Right renal pelvis (tissue), 4 donors: ENCODE data around the gene UNKL. TPM values are rescaled to one million over a fixed set of nuclear protein-coding genes. Genes with fewer than 3 reads are reported as not detected.
"Not testable (repeated sequence)": the region's sequence is repeated elsewhere in the genome, so short reads cannot be mapped to it uniquely, and the experiment has no call there.

Experiments
- DNase-seq, 4 donors: peaks; one replicate each; pipeline ENCODE4 v3.0.0-alpha.2; 2013; ENCODE audit warnings: low read depth in 4 of 4, low spot score in 3 of 4, missing footprints in 1 of 4
- polyA plus RNA-seq, 4 donors: library from polyadenylated mRNA; unstranded; fragments of 120-200 nt; gene quantifications; one replicate each; pipeline ENCODE4 v1.2.1, GENCODE V29; 2013; ENCODE audit not compliant: insufficient read length in 4 of 4

UNKL gene
- polyA plus RNA-seq, 4 donors = 14.2 to 21.1 (median 17.0) TPM

GRCh38 chr16:1446296-1447080, 32.0 kb upstream of the UNKL start:
- no peak for DNase-seq

DNA sequence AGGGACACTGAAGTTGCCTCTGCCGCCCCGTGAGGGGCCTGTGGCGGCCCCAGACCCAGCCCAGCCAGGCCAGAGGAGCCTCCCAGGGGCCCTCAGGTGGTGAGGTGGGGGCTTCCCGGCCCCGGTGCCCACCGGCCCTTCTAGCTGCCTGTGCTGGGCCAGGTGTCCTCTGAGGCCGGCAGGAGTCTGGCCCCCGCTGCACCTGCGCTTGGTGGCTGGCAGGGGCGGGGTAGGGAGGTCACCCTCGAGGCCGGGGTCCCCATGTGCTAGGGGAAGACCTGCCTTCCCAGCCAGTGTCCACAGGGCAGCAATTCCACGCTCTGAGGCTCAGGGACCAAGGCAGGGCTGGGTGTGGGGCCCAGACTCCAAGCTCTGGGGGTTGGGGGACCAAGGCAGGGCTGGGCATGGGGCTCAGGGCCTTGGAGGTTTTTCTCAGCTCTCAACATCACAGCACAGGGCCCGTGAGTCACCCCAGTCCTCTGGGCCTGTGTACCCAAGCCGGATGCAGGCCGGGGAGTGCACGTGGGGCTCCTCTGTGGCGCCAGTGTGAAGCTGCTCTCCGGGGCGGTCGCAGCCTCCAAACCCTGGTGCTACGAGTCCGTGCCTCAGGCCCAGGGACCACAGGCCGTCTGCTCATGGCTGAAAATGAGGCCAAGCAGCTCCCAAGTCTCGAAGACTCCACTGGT, 31.2 kb upstream of the UNKL start:
- no peak for DNase-seq

DNA sequence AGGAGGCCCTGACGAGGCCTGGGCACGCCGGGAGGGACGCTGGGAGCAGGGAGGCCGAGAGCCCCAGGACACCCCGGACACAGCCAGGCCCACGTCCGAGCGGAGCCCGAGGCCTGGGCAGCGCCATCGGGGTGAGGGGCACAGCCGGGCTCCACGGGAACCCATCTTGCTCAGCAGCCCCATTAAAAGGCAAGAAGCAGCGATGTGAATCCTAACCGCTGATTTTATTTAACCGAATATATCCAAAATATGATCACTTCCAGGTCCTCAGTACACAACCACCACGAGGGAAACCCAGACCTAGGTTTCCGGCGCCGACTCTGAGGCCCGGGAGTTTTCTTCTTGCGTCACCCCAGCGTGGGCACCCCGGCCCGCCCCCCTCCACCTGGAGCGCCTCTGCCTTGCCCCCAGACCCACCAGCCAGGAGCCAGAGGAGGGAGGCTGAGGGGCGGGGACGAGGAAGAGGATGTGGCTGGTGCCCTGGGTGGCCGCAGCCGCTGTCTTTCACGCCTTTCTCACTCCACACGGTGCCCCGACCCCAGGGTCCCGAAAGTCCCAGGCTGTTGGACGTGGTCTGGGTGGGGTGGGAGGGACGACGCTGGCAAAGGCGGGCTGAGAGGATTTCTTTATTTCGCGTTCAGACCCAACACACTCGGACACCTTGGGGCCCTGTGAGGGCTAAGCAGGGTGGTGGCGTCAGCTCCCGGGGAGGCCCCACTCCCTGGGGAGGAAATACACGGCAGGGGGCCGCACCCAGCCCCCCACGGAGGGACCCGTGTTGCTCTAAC, 30.4 kb upstream of the UNKL start:
- no peak for DNase-seq

- no peak for DNase-seq
Measured at GRCh38 chr16:1443980-1444729, 29.7 kb upstream of the UNKL start, which contains the start of gene CCDC154. Gene CCDC154 (minus strand): TSS chr16:1444556. CDS start chr16:1444322, 234 bp downstream.

- DNase-seq = no peak
Measured at GRCh38 chr16:1443403-1443973, 29.0 kb upstream of the UNKL start.

- DNase-seq = no peak
Measured at GRCh38 chr16:1442697-1443096, 28.2 kb upstream of the UNKL start.

DNA sequence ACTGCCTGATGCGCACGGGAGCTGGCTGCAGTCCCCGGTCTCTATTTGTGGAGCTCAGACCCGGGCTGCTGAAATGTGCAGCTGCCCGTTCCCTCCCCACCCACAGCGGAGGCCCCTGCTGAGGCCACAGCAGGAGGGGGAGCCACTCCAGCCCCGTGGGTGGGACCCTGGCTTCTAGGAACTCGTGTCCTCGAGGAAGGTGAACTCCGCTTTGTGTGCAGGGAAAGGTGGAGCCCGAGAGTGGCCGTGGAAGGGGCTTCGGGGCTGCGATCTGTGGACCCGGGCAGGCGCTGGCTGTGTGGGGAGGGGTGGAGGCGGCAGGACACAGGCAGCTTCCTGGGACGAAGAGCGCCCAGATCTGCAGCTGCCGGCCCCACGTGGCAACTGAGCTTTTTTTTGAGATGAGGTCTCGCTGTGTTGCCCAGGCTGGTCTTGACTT, 26.9 kb upstream of the UNKL start:
- no peak for DNase-seq

GRCh38 chr16:1439699-1440074, 25.2 kb upstream of the UNKL start:
- DNase-seq = not testable (repeated sequence)

GRCh38 chr16:1439058-1439698, 24.7 kb upstream of the UNKL start:
- no peak for DNase-seq

DNA sequence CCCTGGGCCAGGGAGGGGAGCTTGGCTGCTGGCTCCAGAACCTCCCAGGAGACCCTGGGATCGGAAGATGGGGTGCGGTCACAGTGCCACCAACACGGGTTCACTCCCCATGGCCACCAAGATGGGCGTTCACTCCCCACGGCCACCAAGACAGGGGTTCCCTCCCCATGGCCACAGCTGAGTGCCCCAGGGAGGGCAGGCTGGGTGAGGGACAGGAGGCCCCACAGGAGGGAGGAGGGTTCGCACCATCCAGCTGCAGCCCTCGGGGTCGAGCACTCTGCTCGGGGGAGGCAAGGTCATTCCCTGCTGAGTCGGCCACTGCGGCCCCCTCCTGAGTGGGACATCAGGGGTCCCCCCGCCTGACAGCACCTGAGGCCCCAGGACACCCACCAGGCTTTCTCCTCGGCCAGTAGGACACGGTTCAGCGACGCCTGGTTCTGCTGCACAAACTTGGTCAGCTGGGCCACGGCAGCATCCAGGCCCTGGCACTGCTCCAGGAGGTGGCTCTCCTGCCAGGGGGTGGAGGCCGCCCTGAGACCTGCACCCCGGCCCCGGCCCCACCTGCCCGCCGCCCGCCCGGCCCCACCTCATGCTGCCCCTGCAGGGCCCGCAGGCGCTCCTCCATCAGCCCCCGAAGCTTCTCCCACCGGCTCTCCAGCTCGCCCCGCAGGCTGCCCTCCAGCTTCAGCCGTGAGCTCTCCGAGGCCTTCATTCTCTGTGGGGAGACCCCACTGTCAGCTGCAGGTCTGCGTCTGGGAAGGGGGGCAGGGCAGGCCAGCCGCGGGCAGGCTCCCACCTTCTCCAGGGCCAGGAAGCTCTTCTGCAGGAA, 23.9 kb upstream of the UNKL start:
- DNase-seq = no peak

DNA sequence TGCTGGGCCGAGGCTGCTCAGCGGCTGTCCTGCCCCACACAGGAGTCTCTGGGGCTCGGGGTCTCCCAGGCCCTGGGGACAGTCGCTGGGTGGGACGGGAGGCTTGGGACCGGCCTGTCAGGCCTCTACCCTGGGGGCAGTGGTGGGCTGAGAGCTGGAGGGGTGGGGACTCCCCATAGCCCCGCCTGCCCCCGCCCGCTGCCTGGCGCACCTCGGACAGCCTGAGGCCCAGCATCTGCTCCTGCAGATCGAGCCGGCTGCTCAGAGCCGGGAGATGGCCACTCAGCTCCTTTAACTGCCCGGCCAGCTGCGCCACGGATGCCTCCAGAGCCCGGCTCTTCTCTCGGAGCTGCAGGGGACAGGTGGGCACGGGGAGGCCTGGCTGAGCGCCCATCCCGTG, 23.1 kb upstream of the UNKL start:
- no peak for DNase-seq

- no peak for DNase-seq
Measured at GRCh38 chr16:1436731-1437355, 22.3 kb upstream of the UNKL start.

DNA sequence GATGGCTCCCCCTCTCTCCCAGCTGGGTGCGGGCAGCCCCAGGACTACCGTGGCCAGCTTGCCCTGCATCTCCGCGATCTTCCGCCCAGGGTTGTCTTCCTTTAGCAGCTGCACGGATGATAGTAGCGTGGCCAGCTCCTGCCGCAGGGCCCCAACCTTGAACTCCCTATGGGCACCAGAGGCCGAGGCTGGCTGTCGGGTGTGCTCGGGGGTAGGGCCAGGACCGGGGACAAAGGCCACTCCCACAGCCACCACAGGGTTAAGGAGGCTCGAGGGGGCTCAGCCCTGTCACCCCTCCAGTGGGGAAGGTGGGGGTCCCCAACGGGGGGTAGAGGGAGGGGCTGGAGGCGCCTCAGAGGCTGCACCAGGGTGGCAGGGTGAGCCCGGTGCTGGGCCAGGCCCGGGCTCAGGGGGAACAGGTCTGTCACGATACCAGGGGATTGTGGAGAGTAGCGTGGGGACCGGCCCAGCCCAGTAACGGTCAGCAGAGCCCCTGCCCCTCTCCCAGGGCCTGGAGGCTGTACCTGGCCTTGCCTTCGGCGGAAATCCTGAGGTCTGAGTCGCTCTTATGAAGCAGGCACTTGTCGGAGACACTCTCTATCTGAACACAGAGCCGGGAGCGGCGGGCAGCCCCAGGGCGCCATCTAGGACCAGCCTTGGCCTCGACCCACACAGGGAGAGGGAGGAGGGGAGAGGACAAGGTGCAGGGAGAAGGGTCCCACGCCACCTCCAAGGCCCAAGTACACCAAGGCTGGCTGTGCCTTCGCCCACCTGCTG, 21.6 kb upstream of the UNKL start:
- DNase-seq = no peak

DNA sequence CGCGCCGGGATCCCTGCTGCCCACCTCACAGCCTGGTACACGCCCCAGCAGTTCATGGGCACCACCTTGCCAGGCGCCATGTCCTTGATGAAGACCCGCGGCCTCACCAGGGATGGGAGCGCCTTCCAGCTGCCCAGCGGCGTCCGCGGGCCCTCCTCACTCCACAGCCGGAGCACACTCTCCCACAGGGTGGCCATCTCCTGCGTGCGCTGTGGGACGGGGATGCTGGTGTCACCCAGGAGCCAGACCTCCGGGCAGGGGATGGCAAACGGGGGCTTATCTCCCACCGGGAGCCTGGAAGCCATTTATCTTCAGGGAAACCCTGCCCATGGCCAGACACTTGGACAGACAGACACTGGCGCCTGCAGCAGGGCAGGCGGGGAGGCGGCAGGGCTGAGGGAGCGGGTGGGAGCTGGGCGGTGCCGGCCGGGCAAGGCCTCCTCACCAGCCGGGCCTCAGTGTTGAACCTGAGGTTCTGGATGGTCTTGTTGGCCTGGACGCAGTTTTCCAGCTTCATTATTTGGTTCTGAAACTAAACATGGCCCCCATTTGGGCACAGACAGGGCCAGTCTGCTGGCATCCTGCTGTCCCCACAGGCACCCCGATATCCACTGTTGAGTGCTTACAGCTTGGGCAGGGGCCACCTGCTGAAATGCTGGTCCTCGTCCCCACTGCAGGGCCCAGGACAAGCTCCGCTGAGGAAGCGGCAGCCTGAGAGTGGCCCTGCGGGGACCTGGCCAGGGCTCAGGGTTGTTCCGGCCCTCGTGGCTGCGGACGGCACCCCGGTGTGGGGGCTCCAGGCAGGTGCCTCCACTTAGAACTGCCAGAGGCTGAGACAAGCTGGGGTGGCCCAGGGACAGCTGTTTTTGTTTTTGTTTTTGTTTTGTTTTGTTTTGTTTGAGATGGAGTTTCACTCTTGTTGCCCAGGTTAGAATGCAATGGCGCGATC, 20.4 kb upstream of the UNKL start:
- DNase-seq = no peak

DNA sequence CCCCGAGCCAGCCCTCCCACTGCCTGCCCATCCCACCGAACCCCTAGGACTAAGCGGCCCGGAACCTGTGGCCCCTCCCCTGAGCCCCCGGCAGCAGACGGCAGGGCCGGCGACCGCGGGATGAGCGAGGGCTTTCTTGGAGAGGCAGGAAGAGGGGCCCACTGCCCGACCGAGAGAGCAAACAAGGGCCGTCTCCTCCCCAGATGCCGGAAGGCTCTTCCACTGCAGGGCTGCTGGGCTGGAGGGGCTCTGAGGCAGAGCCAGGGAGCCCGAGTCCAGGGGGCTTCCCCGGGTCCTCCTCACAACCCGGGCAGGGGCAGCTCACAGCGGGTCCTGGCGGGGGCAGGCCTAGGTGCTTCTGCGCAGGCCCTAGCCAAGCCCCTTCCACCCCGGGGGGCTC, 19.3 kb upstream of the UNKL start:
- no peak for DNase-seq

DNA sequence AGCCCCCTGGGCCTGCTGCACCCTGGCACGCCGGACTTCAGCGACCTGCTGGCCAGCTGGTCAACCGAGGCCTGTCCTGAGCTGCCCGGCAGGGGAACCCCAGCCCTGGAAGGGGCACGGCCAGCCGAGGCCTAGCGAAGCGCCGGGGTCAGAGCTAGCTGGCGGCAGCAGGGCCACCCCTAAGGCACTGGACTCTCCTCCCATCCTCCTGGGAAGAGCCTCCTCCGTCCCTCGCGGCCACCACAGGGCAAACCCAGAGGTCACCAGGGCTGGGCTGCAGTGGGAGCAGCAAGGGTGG, 18.7 kb upstream of the UNKL start:
- DNase-seq = no peak
